Loucy (cell line): ENCODE measurements around the gene ARHGAP15.
A peak's percentile ranks its signal among the peaks of the same experiment; 100 is the strongest.

ENCODE experiments used
- H2AFZ ChIP-seq: fragments of 200-600 bp; sonication (generic); 2 replicates; pipeline ENCODE4 v1.6.0; 2016; ENCODE audit warnings: antibody characterized with exemption, mild to moderate bottlenecking, low read length, moderate library complexity
- H3F3A ChIP-seq: fragments of 200-600 bp; 2 replicates; pipeline ENCODE4 v1.6.0; 2016; ENCODE audit warnings: antibody characterized with exemption, low read depth, mild to moderate bottlenecking
- H3K27me3 ChIP-seq: fragments of 200-600 bp; sonication (generic); 2 replicates; pipeline ENCODE4 v1.6.1; 2014; ENCODE audit warnings: low read length, mild to moderate bottlenecking; ENCODE audit not compliant: insufficient read depth, poor library complexity, severe bottlenecking
- H3K36me3 ChIP-seq: fragments of 200-600 bp; sonication (generic); 2 replicates; pipeline ENCODE4 v1.6.1; 2016; ENCODE audit warnings: low read length; ENCODE audit not compliant: insufficient read depth
- H3K4me1 ChIP-seq: fragments of 200-600 bp; sonication (generic); 2 replicates; pipeline ENCODE4 v1.5.1; 2014; ENCODE audit warnings: low read length, mild to moderate bottlenecking; ENCODE audit not compliant: insufficient read depth, poor library complexity, severe bottlenecking
- H3K4me2 ChIP-seq: fragments of 200-600 bp; sonication (generic); 2 replicates; pipeline ENCODE4 v1.6.0; 2014; ENCODE audit warnings: antibody characterized with exemption, low read length, low read depth, mild to moderate bottlenecking; ENCODE audit not compliant: poor library complexity, severe bottlenecking
- H3K4me3 ChIP-seq: fragments of 200-600 bp; sonication (generic); 2 replicates; pipeline ENCODE4 v1.5.1; 2014; ENCODE audit warnings: low read length, mild to moderate bottlenecking, mixed read lengths; ENCODE audit not compliant: poor library complexity, severe bottlenecking
- H3K79me2 ChIP-seq: fragments of 200-600 bp; sonication (generic); 2 replicates; pipeline ENCODE4 v1.6.1; 2014; ENCODE audit warnings: low read length; ENCODE audit not compliant: insufficient read depth
- H3K9ac ChIP-seq: fragments of 200-600 bp; sonication (generic); 2 replicates; pipeline ENCODE4 v1.6.0; 2014; ENCODE audit warnings: mild to moderate bottlenecking, low read depth, low read length, moderate library complexity; ENCODE audit not compliant: poor library complexity, severe bottlenecking
- H3K9me2 ChIP-seq: fragments of 200-600 bp; sonication (generic); replicated peaks from 2 replicates; pipeline ENCODE4 v1.6.1; 2016; ENCODE audit warnings: low read depth, low read length, mixed read lengths
- H3K9me3 ChIP-seq: fragments of 200-600 bp; sonication (generic); 2 replicates; pipeline ENCODE4 v1.6.1; 2014; ENCODE audit warnings: mild to moderate bottlenecking, antibody characterized with exemption, low read length, low read depth; ENCODE audit not compliant: insufficient read depth
- H4K20me1 ChIP-seq: fragments of 200-600 bp; sonication (generic); 2 replicates; pipeline ENCODE4 v1.6.0; 2014; ENCODE audit warnings: antibody characterized with exemption, low read length, mild to moderate bottlenecking; ENCODE audit not compliant: insufficient read depth, poor library complexity, severe bottlenecking
- EZH2phosphoT487 ChIP-seq: fragments of 200-600 bp; IDR thresholded peaks from 2 replicates; pipeline ENCODE4 v1.6.1; 2018; ENCODE audit warnings: antibody characterized with exemption, mild to moderate bottlenecking, moderate library complexity, borderline replicate concordance
- TF ChIP-seq, protein P1 (sequence below): fragments of 200-600 bp; sonication (generic); conservative IDR thresholded peaks from 2 replicates; pipeline ENCODE4 v1.5.1; 2014; ENCODE audit warnings: mild to moderate bottlenecking, antibody characterized with exemption, low read length

The ARHGAP15 gene

DNA sequence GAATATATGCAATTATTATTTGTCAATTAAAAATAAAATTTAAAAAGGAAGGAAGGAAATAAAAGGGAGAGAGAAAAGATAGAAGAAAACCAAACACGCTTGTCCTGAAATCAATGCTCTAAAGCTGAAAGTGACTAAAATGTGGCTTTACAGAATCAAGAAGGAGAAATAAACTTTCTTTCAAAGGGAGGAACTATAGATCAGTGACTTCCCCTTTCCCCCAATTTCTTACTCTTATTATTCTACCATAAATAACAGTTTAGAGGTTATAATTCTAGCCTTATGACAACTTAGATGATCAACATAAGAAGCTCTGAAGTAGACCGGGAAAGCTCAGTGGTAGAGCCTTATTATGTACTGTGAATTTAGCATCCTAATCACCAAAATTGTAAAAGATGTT lies 122.5 kb downstream of the ARHGAP15 start:
- TF ChIP-seq EZH2phosphoT487: no peak
- TF ChIP-seq, protein P1, sequence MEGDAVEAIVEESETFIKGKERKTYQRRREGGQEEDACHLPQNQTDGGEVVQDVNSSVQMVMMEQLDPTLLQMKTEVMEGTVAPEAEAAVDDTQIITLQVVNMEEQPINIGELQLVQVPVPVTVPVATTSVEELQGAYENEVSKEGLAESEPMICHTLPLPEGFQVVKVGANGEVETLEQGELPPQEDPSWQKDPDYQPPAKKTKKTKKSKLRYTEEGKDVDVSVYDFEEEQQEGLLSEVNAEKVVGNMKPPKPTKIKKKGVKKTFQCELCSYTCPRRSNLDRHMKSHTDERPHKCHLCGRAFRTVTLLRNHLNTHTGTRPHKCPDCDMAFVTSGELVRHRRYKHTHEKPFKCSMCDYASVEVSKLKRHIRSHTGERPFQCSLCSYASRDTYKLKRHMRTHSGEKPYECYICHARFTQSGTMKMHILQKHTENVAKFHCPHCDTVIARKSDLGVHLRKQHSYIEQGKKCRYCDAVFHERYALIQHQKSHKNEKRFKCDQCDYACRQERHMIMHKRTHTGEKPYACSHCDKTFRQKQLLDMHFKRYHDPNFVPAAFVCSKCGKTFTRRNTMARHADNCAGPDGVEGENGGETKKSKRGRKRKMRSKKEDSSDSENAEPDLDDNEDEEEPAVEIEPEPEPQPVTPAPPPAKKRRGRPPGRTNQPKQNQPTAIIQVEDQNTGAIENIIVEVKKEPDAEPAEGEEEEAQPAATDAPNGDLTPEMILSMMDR: no peak
- H3K4me3 ChIP-seq: no peak overlapping the region
- peaks cover 18% of the 10 kb centered on the region for H3K36me3 ChIP-seq
- no peak overlapping the region for H2AFZ ChIP-seq
- H3K27me3 ChIP-seq: no peaks in the 10 kb centered on the region
- peaks cover 20% of the 10 kb centered on the region for H4K20me1 ChIP-seq
- H3K4me2 ChIP-seq: no peak overlapping the region
- peaks cover 78% of the 10 kb centered on the region for H3K4me1 ChIP-seq
- H3F3A ChIP-seq: no peaks in the 10 kb centered on the region
- H3K79me2 ChIP-seq: peaks cover 77% of the 10 kb centered on the region
- H3K9me2 ChIP-seq: no peaks in the 10 kb centered on the region
- no peaks in the 10 kb centered on the region for H3K9me3 ChIP-seq
- H3K9ac ChIP-seq: no peak overlapping the region

DNA sequence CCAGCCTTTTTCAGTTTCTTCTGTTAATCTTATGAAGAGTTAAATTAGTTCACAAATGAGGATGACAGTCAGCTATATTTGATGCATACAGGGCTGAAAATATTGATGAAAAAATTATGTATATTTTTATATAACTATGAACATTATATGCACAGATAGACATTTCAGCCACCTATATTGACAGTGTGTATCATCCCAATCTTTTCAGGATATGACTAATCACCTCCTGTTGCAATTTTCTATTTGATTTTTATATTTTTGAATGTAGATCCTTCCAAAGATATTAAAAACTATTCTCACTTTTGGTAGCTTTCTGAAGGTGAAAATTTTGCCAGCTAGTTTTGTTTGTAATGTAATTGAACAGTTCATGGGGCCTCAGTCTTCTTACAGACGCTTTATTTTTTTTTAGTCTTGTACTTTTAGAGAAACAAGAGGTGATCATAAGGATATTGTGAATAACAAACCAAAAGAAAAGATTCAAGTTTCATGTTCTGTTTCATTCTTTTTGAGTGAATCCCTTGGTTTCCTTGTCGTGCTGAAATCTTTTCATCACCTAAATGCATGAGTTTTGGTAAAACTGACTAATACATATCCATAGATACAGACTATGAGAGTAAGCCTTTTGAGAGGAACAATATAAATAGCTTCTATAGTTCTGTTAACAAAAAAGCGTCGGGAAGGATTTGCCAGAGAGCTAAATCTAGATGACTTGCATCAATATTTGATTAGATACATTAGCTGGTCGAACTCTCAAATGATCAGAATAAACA lies 123.1 kb downstream of the ARHGAP15 start:
- Histone ChIP-seq H3K9me2 (no peaks in the 10 kb centered on the region), H3K36me3 (peaks cover 18% of the 10 kb centered on the region), H4K20me1 (peaks cover 20% of the 10 kb centered on the region), H3K9me3 (no peaks in the 10 kb centered on the region), H3K27me3 (no peaks in the 10 kb centered on the region), H2AFZ (no peak overlapping the region), H3K4me1 (peaks cover 77% of the 10 kb centered on the region), H3K9ac (no peak overlapping the region), H3K4me3 (no peak overlapping the region), H3K79me2 (peaks cover 80% of the 10 kb centered on the region), H3F3A (peaks cover 3% of the 10 kb centered on the region; the same call in 1 of the 2 replicates), H3K4me2 (no peak overlapping the region)
- TF ChIP-seq, protein P1: no peak
- TF ChIP-seq EZH2phosphoT487: no peak

DNA sequence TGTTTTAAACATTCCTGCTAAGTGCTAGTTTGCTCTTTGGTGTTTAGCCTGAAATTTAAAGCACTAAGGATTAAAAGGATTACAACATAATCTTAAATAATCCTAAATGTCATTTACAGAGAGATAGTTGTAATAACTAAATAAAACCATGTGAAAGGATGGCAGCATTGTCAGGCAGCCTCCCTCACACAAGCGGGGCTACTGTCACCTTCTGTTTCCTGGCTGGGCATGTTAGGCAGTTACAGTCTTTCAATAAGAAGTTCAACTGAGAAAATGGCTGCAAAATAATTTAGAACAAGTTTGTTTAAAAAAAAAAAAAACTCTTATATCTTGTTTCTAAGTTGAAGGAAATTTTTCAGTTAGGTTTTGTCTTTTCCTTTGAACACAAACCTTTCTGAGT lies 124.9 kb downstream of the ARHGAP15 start:
- H3K4me3 ChIP-seq: peak overlapping the region; percentile 12
- peaks cover 74% of the 10 kb centered on the region for H3K4me1 ChIP-seq
- peak overlapping the region; percentile 51 for H3K9ac ChIP-seq
- H3K9me2 ChIP-seq: no peaks in the 10 kb centered on the region
- peaks cover 13% of the 10 kb centered on the region for H4K20me1 ChIP-seq
- H3K9me3 ChIP-seq: no peaks in the 10 kb centered on the region
- peaks cover 18% of the 10 kb centered on the region for H3K36me3 ChIP-seq
- peak overlapping the region; percentile 49 for H3K4me2 ChIP-seq
- TF ChIP-seq EZH2phosphoT487: no peak
- H3F3A ChIP-seq: peaks cover 20% of the 10 kb centered on the region
- no peak overlapping the region for H2AFZ ChIP-seq
- peaks cover 65% of the 10 kb centered on the region for H3K79me2 ChIP-seq
- no peaks in the 10 kb centered on the region for H3K27me3 ChIP-seq

DNA sequence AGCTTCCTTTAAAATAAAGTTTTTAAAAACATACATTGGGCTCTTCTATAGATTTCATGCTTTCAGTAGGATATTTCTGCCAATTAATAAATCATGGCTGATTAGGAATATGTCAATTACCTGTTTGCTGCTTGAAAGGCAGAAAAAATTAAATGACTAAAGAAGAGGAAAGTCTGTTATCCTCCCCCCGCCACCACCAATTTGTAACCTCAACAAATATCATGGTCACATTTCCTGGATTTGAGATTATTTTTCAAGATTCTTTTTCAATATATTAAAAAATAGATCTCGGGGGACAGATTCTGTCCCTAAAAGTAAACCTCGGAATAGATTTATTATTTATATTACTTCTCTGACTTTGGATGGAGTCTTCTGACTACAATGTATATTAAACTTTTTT lies 125.9 kb downstream of the ARHGAP15 start:
- Histone ChIP-seq H4K20me1 (peaks cover 19% of the 10 kb centered on the region), H2AFZ (no peak overlapping the region), H3K4me2 (peak overlapping the region; percentile 49), H3K9ac (peak overlapping the region; percentile 51), H3K27me3 (no peaks in the 10 kb centered on the region), H3K9me2 (no peaks in the 10 kb centered on the region), H3K79me2 (peaks cover 64% of the 10 kb centered on the region), H3F3A (peaks cover 22% of the 10 kb centered on the region), H3K36me3 (peaks cover 18% of the 10 kb centered on the region; the same call in 1 of the 2 replicates), H3K9me3 (no peaks in the 10 kb centered on the region), H3K4me3 (no peak overlapping the region), H3K4me1 (peaks cover 78% of the 10 kb centered on the region)
- TF ChIP-seq, protein P1: no peak
- no peak for TF ChIP-seq EZH2phosphoT487
